ENCODE results near the gene SLA2.
"Not testable (repeated sequence)": the region's sequence is repeated elsewhere in the genome, so short reads cannot be mapped to it uniquely, and the experiment has no call there.

SLA2 gene

DNA sequence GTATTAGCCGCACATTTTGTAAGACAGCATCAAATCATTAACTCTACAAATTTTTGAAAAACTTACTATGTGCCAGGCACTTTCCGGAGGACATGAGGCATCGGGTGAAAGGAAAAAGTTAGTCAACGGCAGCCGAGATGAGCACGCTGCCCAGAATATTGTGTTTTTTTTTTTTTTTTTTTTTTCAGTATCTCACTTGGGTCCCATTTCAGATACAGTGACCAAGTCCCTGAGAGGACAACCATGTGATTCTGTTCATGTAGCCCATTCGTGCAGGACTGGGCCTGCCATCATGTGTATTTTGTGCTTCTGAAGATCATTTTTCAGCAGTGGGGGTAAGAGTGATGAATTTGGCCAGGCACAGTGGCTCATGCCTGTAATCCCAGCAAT is 1.3 kb downstream of the SLA2 start:
- DNase-seq, result no peak

DNA sequence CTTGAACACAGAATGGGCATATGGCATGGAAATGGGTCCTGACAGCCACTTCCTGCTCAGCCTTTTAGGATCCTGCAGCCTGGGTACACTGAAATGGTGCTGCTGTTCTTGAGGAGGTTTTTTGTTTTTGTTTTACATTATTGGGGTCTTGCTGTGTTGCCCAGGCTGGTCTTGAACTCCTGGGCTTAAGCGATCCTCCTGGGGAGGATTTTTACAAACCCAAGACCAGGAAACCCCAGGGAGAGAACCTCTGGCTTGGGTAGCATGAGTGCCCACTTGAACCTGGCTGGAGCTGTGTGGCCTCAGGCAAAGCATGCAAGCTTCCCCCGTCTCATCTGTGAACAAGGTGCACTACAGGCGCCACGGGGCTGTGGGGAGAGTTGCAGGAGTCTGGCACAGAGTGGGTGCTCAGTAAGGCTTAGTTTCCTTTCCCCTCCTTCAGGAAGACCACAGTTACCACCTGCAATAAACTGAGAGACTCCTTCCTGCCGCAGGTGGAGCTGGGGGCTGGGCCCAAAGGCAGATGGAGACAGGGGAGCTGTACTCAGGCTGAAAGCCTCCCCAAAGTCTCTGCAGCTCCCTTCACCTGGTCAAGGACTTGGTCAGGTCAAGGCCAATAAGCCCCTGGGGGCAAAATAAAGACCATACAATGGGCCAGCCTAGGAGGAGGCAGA is 1.8 kb downstream of the SLA2 start:
- no peak for DNase-seq

GRCh38 chr20:36642136-36642535 is 3.9 kb downstream of the SLA2 start:
- DNase-seq, result no peak

- no peak for DNase-seq
Measured at GRCh38 chr20:36641506-36641843, 4.5 kb downstream of the SLA2 start.

GRCh38 chr20:36638876-36639400 is 7.1 kb downstream of the SLA2 start:
- not testable (repeated sequence) for DNase-seq

DNA sequence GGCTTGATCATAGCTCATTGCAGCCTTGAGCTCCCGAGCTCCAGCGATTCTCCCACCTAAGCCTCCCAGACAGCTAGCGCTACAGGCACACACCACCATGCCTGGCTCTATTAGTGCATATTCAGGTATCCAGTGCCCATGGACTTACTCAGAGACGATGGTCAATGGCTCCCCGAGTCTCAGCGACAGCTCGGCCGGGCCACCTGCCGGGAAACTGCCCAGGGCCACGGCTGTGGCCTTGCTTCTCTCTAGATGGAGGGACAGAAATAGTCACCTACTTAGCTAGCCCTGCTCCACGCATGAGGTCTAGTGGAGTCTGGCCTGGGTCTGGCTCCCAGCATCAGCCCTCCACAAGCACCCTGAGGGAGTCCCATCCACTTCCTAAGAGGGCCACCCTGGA is 11.7 kb downstream of the SLA2 start:
- no peak for DNase-seq

DNA sequence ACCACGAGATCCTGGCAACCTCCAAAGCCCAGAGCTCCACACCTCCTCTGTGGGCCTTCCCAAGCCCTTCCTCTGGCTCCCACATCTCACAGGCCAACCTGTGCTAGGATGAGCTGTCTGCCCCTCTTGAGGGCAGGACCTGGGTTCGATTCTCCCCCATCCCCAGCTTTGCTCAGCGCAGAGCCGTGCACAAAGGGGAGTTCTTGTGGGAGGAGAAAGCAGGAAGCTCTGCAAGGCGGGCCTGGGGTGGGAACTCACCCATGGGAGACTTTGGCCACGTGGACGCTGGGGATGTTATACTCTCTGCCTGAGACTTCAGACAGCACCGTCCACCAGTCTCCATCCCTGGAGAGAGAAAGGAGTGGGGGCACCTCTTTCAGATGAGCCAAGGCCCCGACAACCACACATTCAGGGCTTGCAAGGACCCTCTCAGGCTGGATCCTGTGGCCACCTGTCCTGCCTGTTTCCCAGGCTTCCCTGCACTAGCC is 12.7 kb downstream of the SLA2 start:
- DNase-seq, result no peak

DNA sequence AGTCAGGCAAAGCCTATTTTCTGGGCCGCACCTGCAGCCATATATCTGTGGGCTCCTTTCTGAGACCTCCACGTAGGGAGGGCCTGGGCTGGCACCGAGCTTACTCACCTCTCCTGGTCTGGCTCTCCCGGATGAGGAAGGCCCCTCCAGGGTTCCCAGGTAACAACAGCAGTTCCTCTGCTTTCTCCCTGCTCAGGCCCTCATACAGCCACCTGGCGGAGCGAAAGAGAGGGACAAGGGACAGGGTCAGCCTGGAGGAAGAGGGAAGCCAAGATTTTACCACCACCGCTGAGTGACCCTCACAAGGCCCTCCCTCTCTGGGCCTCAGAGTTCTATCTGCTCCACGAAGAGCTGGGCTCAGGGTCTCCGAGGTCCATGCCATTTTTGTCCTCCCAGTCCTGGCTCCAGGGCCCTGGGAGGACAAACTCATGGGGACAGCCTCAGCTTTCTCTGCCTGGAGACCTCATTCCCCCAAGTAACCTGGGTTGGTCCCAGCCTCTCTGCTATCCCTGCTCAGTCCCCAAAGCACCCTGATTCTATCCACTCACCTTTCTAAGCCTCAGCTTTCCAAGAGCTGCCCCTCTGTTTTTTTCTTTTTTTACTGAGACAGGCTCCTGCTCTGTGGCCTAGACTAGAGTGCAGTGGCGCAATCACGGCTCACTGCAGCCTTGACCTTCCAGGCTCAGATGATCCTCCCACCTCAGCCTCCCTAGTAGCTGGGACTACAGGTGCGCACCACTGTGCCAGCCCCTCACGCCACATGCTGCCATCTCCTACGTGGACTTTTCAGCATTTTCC is 13.3 kb downstream of the SLA2 start:
- peak; percentile 85 for DNase-seq

GRCh38 chr20:36632147-36632486 is 13.9 kb downstream of the SLA2 start:
- DNase-seq, result no peak

DNA sequence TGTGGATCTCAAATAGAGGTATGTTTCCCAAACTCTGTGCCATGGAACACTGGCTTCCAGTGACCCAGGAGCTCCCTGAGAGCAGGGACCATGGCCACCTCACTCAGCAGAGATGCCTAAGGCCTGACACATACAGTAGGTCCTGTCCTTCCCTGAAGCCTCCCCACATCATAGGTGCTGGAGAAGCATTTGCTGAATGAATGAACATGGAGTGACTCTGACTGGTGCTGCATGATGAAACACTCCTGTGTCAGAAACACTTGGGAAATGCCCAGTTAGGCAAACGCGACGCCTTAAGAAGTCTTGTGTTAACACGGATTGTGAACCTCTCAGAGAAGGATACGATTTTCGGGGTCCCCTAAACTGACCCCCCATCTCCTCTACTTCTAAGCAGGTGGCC is 14.3 kb downstream of the SLA2 start:
- DNase-seq, result no peak

- DNase-seq, result no peak
Measured at GRCh38 chr20:36629719-36630681, 16.0 kb downstream of the SLA2 start.

DNA sequence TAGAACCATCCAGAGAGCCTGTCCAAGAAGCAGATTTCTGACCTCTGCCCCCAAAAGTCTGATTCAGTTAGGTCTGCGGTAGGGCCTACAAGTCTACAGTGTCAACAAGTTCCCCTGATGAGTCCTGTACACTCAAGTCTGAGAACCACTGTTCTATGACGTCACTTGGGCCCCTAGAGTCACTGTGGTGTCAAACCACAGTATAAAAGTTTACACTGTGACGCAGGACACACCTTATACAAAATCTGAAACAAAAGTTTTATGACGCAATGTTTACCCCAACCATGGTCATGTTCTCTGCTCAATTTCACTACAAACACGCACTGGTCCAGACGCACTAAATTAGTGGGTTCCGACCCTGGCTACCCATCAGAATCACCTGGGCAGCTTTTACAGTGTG is 17.9 kb downstream of the SLA2 start:
- no peak for DNase-seq

DNA sequence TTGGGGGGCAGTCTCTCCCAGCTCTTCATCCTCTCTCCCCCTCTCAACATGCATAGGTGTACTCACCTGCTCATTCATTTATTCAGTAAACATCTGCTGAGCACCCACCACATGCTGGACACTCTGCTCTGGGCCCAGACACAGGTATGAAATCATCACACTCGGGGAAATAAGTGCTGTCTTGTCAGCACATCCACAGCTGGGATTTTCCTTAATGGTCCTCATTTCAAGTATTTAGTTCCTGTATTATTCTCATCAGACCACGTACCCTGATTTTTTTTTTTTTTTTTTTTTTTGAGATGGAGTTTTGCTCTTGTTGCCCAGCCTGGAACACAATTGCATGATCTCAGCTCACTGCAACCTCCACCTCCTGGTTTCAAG is 21.1 kb downstream of the SLA2 start:
- DNase-seq, result no peak

DNA sequence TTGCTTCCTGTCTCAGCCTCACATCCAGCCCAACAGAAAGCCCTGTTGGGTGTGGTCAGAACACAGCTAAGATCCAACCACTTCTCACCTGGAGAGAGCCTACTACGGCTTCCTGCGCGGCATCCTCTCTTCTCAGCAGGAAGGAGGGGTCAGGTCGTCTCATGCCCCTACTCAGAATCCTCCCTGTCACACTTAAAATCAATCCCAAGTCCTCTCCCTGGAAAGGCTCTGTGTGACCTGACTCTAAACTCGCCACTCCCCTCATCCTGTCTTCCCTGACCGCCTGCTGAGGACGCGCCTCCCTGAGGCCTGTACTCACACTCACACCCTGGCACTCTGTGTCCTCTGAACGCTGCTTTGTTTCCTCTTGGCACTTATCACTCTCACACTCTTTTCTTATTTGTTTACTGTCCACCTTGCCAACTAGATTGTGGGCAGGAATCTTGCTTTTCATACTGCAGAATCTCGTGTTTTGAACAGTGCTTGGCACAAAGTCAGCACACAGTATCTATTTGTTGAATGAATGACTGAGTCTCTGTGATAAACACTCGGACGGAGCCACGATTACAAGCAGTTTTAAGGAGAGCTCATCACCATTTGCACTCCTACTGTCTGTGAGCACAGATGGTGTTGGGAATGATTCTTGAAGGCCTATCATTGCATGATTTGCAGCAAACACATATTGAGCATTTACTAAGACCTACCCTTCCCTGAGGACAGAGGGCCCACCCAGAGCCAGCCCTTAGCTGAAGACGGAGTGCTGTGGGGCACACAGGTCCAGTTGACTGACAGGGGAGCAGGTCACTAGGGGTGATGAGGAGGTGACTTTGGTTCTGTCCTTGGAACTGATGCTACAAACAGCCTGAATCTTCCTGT is 21.7 kb downstream of the SLA2 start:
- DNase-seq, result peak; percentile 63

DNA sequence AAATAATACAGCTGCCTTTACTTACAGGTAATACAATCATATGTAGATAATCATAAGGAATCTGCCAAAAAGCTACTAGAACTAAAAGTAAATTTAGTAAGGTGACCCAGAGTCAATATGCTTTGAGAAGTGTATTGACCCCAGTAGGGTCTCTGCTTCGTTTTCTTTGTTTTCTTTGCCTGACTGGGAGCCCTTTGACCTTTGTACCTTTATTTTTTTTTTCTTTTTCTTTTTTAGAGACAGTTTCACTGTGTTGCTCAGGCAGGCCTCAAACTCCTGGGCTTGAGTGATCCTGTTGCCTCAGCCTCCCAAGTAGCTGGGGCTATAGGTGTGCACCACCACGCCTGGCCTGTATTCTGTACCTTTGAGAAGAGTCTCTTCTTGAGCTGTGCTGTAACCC is 22.6 kb downstream of the SLA2 start:
- no peak for DNase-seq

- no peak for DNase-seq
Measured at GRCh38 chr20:36620917-36621316, 25.1 kb downstream of the SLA2 start.

DNA sequence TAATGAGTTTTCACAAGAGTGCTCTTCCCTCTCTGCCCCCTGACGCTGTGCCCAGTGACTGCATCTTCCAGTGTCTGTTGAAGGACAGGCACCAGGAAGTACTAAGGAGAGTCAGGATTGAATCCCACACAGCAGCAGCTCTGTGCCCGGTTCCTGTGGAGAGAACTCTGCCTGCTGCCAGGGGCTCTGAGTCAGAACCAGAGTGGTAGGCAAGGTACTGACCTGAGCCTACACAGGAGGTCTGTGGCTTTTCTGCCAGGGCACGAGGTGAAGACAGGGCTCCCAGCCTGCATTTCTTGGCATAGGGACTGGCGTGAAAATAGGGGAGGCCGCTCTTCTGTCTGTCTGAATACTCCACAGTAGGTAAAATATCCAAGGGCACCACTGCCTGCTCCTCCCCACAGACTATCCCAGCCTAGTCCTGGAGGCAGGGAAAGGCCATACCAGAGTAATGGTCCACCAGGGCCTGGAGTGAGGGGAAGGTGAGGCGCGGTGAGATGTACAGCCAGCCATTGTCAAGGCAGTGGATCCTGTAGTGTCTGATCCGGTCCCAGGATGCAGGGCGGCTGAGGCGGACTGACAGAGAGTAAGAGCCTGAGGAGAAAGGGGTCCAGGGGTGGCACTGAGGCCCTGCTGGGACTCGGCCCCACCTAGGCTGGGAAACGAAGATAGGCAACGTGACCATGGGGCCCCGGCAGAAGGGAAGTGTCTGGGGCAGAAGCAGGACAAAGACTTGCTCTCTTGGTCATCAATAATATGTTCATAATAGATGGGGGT is 31.0 kb downstream of the SLA2 start:
- no peak for DNase-seq

- DNase-seq, result no peak
Measured at GRCh38 chr20:36613974-36614373, 32.0 kb downstream of the SLA2 start.

- no peak for DNase-seq
Measured at GRCh38 chr20:36611625-36612024, 34.4 kb downstream of the SLA2 start.

DNA sequence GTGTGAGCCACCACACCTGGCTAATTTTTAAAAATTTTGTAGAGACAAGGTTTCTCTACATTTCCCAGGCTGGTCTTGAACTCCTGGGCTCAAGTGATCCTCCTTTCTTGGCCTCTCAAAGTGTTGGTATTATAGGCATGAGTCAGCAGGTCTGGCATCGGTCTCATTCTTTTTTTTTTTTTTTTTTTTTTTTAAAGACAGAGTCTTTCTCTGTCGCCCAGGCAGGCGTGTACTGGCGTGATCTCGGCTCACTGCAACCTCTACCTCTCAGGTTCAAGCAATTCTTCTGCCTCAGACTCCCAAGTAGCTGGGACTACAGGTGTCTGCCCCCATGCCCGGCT is 37.6 kb downstream of the SLA2 start:
- DNase-seq, result not testable (repeated sequence)

- peak; percentile 79 for DNase-seq
Measured at GRCh38 chr20:36607586-36608387, 38.2 kb downstream of the SLA2 start.
